GM18517 (cell line): ENCODE results near the gene SLC25A39.
A peak's percentile ranks its signal among the peaks of the same experiment; 100 is the strongest.
"Not testable (repeated sequence)": the region's sequence is repeated elsewhere in the genome, so short reads cannot be mapped to it uniquely, and the experiment has no call there.

Experiments
- ATAC-seq: cut with Tn5 transposase; IDR thresholded peaks from one replicate; pipeline ENCODE4 v1.9.1; 2021; ENCODE audit warnings: mild to moderate bottlenecking, moderate library complexity; ENCODE audit not compliant: unreplicated experiment

Gene SLC25A39

GRCh38 chr17:44324571-44325275 is at the start of gene SLC25A39:
Gene SLC25A39 (minus strand): TSS chr17:44324823. CDS start chr17:44323562, 1,261 bp downstream.
- ATAC-seq = peak; percentile 65

- no peak for ATAC-seq
Measured at GRCh38 chr17:44372036-44372435, 47.4 kb upstream of the SLC25A39 start.

- ATAC-seq = not testable (repeated sequence)
Measured at GRCh38 chr17:44369414-44370023, 44.9 kb upstream of the SLC25A39 start.

- ATAC-seq = not testable (repeated sequence)
Measured at GRCh38 chr17:44368391-44369243, 44.0 kb upstream of the SLC25A39 start.

- no peak for ATAC-seq
Measured at GRCh38 chr17:44367231-44367979, 42.8 kb upstream of the SLC25A39 start.

GRCh38 chr17:44365051-44365450 is 40.4 kb upstream of the SLC25A39 start:
- ATAC-seq = not testable (repeated sequence)

- ATAC-seq = no peak
Measured at GRCh38 chr17:44363613-44364159, 39.1 kb upstream of the SLC25A39 start, which contains the start of gene FAM171A2. Gene FAM171A2 (minus strand): TSS chr17:44363853. CDS start chr17:44363714, 139 bp downstream.

GRCh38 chr17:44362949-44363612 is 38.5 kb upstream of the SLC25A39 start:
- no peak for ATAC-seq

- ATAC-seq = no peak
Measured at GRCh38 chr17:44362459-44362948, 37.9 kb upstream of the SLC25A39 start.

GRCh38 chr17:44361292-44362260 is 37.0 kb upstream of the SLC25A39 start:
- ATAC-seq = no peak

- ATAC-seq = no peak
Measured at GRCh38 chr17:44360826-44361225, 36.2 kb upstream of the SLC25A39 start.

GRCh38 chr17:44360144-44360533 is 35.5 kb upstream of the SLC25A39 start:
- ATAC-seq = no peak

- ATAC-seq = no peak
Measured at GRCh38 chr17:44359458-44360143, 35.0 kb upstream of the SLC25A39 start.

- ATAC-seq = no peak
Measured at GRCh38 chr17:44359006-44359405, 34.4 kb upstream of the SLC25A39 start.

- no peak for ATAC-seq
Measured at GRCh38 chr17:44358066-44358465, 33.4 kb upstream of the SLC25A39 start.

GRCh38 chr17:44356241-44356640 is 31.6 kb upstream of the SLC25A39 start:
- no peak for ATAC-seq

- no peak for ATAC-seq
Measured at GRCh38 chr17:44355642-44356099, 31.0 kb upstream of the SLC25A39 start.
